Measurements from ENCODE around the gene PAXX. TPM values are rescaled to one million over a fixed set of nuclear protein-coding genes. Genes with fewer than 3 reads are reported as not detected.

Gene PAXX
- total RNA-seq, 1 experiment from 2014 or later = 27.8 TPM

- no peak for DNase-seq
- Histone ChIP-seq H3K27ac (no peak overlapping the region), H3K36me3 (no peaks in the 10 kb centered on the region), H3K9me3 (replicated peaks) (no peaks in the 10 kb centered on the region), H3K4me1 (no peaks in the 10 kb centered on the region), H3K27me3 (peaks cover 72% of the 10 kb centered on the region), H3K4me3 (no peak overlapping the region)
Measured at GRCh38 chr9:136968333-136969127, 23.7 kb upstream of the PAXX start.

GRCh38 chr9:136969150-136969549, 23.1 kb upstream of the PAXX start:
- Histone ChIP-seq H3K27ac (no peak overlapping the region), H3K9me3 (replicated peaks) (no peaks in the 10 kb centered on the region), H3K27me3 (peaks cover 67% of the 10 kb centered on the region), H3K4me3 (no peak overlapping the region), H3K4me1 (no peaks in the 10 kb centered on the region), H3K36me3 (no peaks in the 10 kb centered on the region)
- DNase-seq = no peak

- H3K36me3 ChIP-seq = no peaks in the 10 kb centered on the region
- H3K4me3 ChIP-seq = no peak overlapping the region
- no peaks in the 10 kb centered on the region for H3K9me3 ChIP-seq (replicated peaks)
- no peak overlapping the region for H3K27ac ChIP-seq
- H3K4me1 ChIP-seq = no peaks in the 10 kb centered on the region
- DNase-seq = no peak
- H3K27me3 ChIP-seq = peaks cover 61% of the 10 kb centered on the region
Measured at GRCh38 chr9:136969774-136970173, 22.4 kb upstream of the PAXX start.

- DNase-seq = no peak
- Histone ChIP-seq H3K9me3 (replicated peaks) (no peaks in the 10 kb centered on the region), H3K36me3 (no peaks in the 10 kb centered on the region), H3K4me1 (no peaks in the 10 kb centered on the region), H3K27me3 (peaks cover 60% of the 10 kb centered on the region), H3K27ac (no peak overlapping the region), H3K4me3 (no peak overlapping the region)
Measured at GRCh38 chr9:136970361-136970760, 21.9 kb upstream of the PAXX start.

- Histone ChIP-seq H3K27me3 (peaks cover 58% of the 10 kb centered on the region), H3K9me3 (replicated peaks) (no peaks in the 10 kb centered on the region), H3K4me3 (no peak overlapping the region), H3K4me1 (peaks cover 7% of the 10 kb centered on the region), H3K36me3 (no peaks in the 10 kb centered on the region), H3K27ac (no peak overlapping the region)
- DNase-seq = no peak
Measured at GRCh38 chr9:136971746-136972145, 20.5 kb upstream of the PAXX start.

GRCh38 chr9:136972335-136972734, 19.9 kb upstream of the PAXX start:
- H3K4me1 ChIP-seq = peaks cover 7% of the 10 kb centered on the region
- no peak overlapping the region for H3K27ac ChIP-seq
- no peaks in the 10 kb centered on the region for H3K9me3 ChIP-seq (replicated peaks)
- peaks cover 53% of the 10 kb centered on the region for H3K27me3 ChIP-seq
- H3K4me3 ChIP-seq = no peak overlapping the region
- no peaks in the 10 kb centered on the region for H3K36me3 ChIP-seq
- DNase-seq = no peak

- Histone ChIP-seq H3K4me1 (peaks cover 7% of the 10 kb centered on the region), H3K27ac (no peak overlapping the region), H3K36me3 (no peaks in the 10 kb centered on the region), H3K9me3 (replicated peaks) (no peaks in the 10 kb centered on the region), H3K27me3 (peaks cover 52% of the 10 kb centered on the region), H3K4me3 (no peak overlapping the region)
- DNase-seq = no peak
Measured at GRCh38 chr9:136972743-136973142, 19.5 kb upstream of the PAXX start.

GRCh38 chr9:136973618-136974617, 18.3 kb upstream of the PAXX start:
- Histone ChIP-seq H3K27me3 (peaks cover 42% of the 10 kb centered on the region), H3K4me3 (no peak overlapping the region), H3K27ac (no peak overlapping the region), H3K4me1 (peaks cover 7% of the 10 kb centered on the region), H3K9me3 (replicated peaks) (no peaks in the 10 kb centered on the region), H3K36me3 (no peaks in the 10 kb centered on the region)
- no peak for DNase-seq

GRCh38 chr9:136974817-136975535, 17.2 kb upstream of the PAXX start:
- Histone ChIP-seq H3K4me3 (no peak overlapping the region), H3K9me3 (replicated peaks) (no peaks in the 10 kb centered on the region), H3K27me3 (peaks cover 35% of the 10 kb centered on the region), H3K27ac (no peak overlapping the region), H3K4me1 (peaks cover 7% of the 10 kb centered on the region), H3K36me3 (no peaks in the 10 kb centered on the region)
- DNase-seq = no peak

- peak; percentile 63 to 68 for DNase-seq
- Histone ChIP-seq H3K4me1 (peaks cover 7% of the 10 kb centered on the region), H3K36me3 (no peaks in the 10 kb centered on the region), H3K4me3 (no peak overlapping the region), H3K27ac (no peak overlapping the region), H3K27me3 (peaks cover 30% of the 10 kb centered on the region), H3K9me3 (replicated peaks) (no peaks in the 10 kb centered on the region)
Measured at GRCh38 chr9:136975644-136976043, 16.6 kb upstream of the PAXX start.

GRCh38 chr9:136977223-136977622, 15.0 kb upstream of the PAXX start, which contains the start of gene PTGDS:
PTGDS (plus strand) TSS chr9:136977504; CDS start chr9:136977579, 75 bp downstream.
- H3K9me3 ChIP-seq (replicated peaks) = no peaks in the 10 kb centered on the region
- peaks cover 19% of the 10 kb centered on the region for H3K4me1 ChIP-seq
- H3K4me3 ChIP-seq = no peak within 1 kb of the TSS
- DNase-seq = no peak
- H3K36me3 ChIP-seq = no peaks in the 10 kb centered on the region
- no peak within 1 kb of the TSS for H3K27ac ChIP-seq
- peaks cover 16% of the 10 kb centered on the region for H3K27me3 ChIP-seq

- Histone ChIP-seq H3K36me3 (no peaks in the 10 kb centered on the region), H3K4me1 (peaks cover 23% of the 10 kb centered on the region), H3K4me3 (no peak overlapping the region), H3K27ac (no peak overlapping the region), H3K9me3 (replicated peaks) (no peaks in the 10 kb centered on the region), H3K27me3 (peaks cover 12% of the 10 kb centered on the region)
- no peak for DNase-seq
Measured at GRCh38 chr9:136977649-136978072, 14.6 kb upstream of the PAXX start.

- Histone ChIP-seq H3K27ac (no peak overlapping the region), H3K27me3 (peaks cover 6% of the 10 kb centered on the region), H3K4me3 (no peak overlapping the region), H3K4me1 (peaks cover 24% of the 10 kb centered on the region), H3K9me3 (replicated peaks) (no peaks in the 10 kb centered on the region), H3K36me3 (no peaks in the 10 kb centered on the region)
- no peak for DNase-seq
Measured at GRCh38 chr9:136978073-136978864, 14.0 kb upstream of the PAXX start.

Data from SJCRH30 (cell line).